Naive thymus-derived CD4-positive, alpha-beta T cell (primary cell): ENCODE measurements around the gene TMEM198. TPM values are rescaled to one million over a fixed set of nuclear protein-coding genes. Genes with fewer than 3 reads are reported as not detected.

ENCODE experiments used
- ATAC-seq: fragments of 150-1000 bp; cut with Tn5 transposase; 2 replicates; pipeline ENCODE4 v1.10.0; 2021; ENCODE audit warnings: mild to moderate bottlenecking, moderate library complexity
- CTCF ChIA-PET: fragments of 350-600 bp; sonication (Branson Sonifier 250); formaldehyde crosslinking; loops from one replicate; lab custom pipeline; 2021; ENCODE audit warnings: antibody characterized with exemption; lab: Charles Lee
- POLR2A ChIA-PET: fragments of 350-600 bp; sonication (Branson Sonifier 250); formaldehyde crosslinking; loops from one replicate; lab custom pipeline; 2021; ENCODE audit warnings: antibody characterized with exemption, inconsistent platforms; lab: Charles Lee
- DNase-seq, 9 donors: peaks; one replicate each; pipeline versions ENCODE4 v3.0.0 to v3.0.0-alpha.2; 2020 to 2022; ENCODE audit warnings: mixed read lengths in 1 of 9
- H3K27ac ChIP-seq: one replicate; pipeline ENCODE4 v1.7.0; 2013; ENCODE audit warnings: mild to moderate bottlenecking, low read depth, low read length, moderate library complexity
- H3K27me3 ChIP-seq, 2 donors: one replicate each; pipeline ENCODE4 v1.7.0; 2013; ENCODE audit warnings: low read length in 2 of 2, mild to moderate bottlenecking in 2 of 2, moderate library complexity in 2 of 2; ENCODE audit not compliant: control insufficient read depth in 2 of 2, insufficient read depth in 2 of 2
- H3K36me3 ChIP-seq, 3 experiments: 1 replicate in 2 of 3; 2 replicates in 1 of 3; pipeline ENCODE4 v1.7.0; 2013; ENCODE audit warnings: low read length in 3 of 3, mild to moderate bottlenecking in 3 of 3, moderate library complexity in 1 of 3; ENCODE audit not compliant: insufficient read depth in 3 of 3, control insufficient read depth in 2 of 3
- H3K4me1 ChIP-seq, 2 donors: one replicate each; pipeline ENCODE4 v1.7.0; 2013; ENCODE audit warnings: low read length in 2 of 2, mild to moderate bottlenecking in 2 of 2, moderate library complexity in 1 of 2; ENCODE audit not compliant: control insufficient read depth in 2 of 2, insufficient read depth in 2 of 2
- H3K4me3 ChIP-seq: 2 replicates; pipeline ENCODE4 v1.7.0; 2013; ENCODE audit warnings: mild to moderate bottlenecking, low read length
- H3K9me3 ChIP-seq, 3 experiments: 1 replicate in 2 of 3; 2 replicates in 1 of 3; pipeline ENCODE4 v1.7.0; 2013; ENCODE audit warnings: low read length in 3 of 3; ENCODE audit not compliant: control insufficient read depth in 2 of 3
- H3K27ac Mint-ChIP-seq, 9 donors: one replicate each; pipeline ENCODE4 v1.8.0; 2020 to 2022; ENCODE audit warnings: mixed read lengths in 9 of 9, mild to moderate bottlenecking in 8 of 9, moderate library complexity in 5 of 9, inconsistent platforms in 2 of 9
- H3K27me3 Mint-ChIP-seq, 5 donors: one replicate each; pipeline ENCODE4 v1.8.0; 2021 to 2022; ENCODE audit warnings: mixed read lengths in 5 of 5, mild to moderate bottlenecking in 1 of 5
- H3K36me3 Mint-ChIP-seq, 5 donors: one replicate each; pipeline ENCODE4 v1.8.0; 2020 to 2022; ENCODE audit warnings: mixed read lengths in 5 of 5, mild to moderate bottlenecking in 3 of 5, inconsistent platforms in 1 of 5
- H3K4me1 Mint-ChIP-seq, 7 donors: one replicate each; pipeline ENCODE4 v1.8.0; 2020 to 2022; ENCODE audit warnings: mixed read lengths in 7 of 7, mild to moderate bottlenecking in 3 of 7, inconsistent platforms in 1 of 7
- H3K4me3 Mint-ChIP-seq, 10 donors: one replicate each; pipeline ENCODE4 v1.8.0; 2020 to 2022; ENCODE audit warnings: mild to moderate bottlenecking in 10 of 10, mixed read lengths in 10 of 10, moderate library complexity in 6 of 10, inconsistent platforms in 2 of 10
- H3K9me3 Mint-ChIP-seq, 11 donors: one replicate each; pipeline ENCODE4 v1.8.0; 2020 to 2022; ENCODE audit warnings: mixed read lengths in 11 of 11, mild to moderate bottlenecking in 4 of 11, inconsistent platforms in 1 of 11, moderate library complexity in 1 of 11
- intact Hi-C, 2 donors: fragments of 100-400 bp; cut with micrococcal nuclease; formaldehyde crosslinking; loops; one replicate each; pipeline ENCODE4 v1.15.1; 2023
- polyA plus RNA-seq, 2 donors: library from polyadenylated mRNA; unstranded; fragments of 300-500 nt; fragmentation: Illumina TruSeq; gene quantifications; one replicate each; pipeline ENCODE4 v1.2.3, GENCODE V29; 2021
- total RNA-seq, 6 experiments: library from RNA in 5 of 6; stranded (reverse) in 5 of 6; gene quantifications; 1 replicate in 5 of 6; 2 replicates in 1 of 6; pipeline ENCODE4 v1.2.3 and lab custom pipeline; 2021 to 2026

Gene TMEM198
- total and polyA plus RNA-seq, 7 experiments from 2014 or later = 0.45 to 0.69 (median 0.50) TPM; not detected in 3

DNA sequence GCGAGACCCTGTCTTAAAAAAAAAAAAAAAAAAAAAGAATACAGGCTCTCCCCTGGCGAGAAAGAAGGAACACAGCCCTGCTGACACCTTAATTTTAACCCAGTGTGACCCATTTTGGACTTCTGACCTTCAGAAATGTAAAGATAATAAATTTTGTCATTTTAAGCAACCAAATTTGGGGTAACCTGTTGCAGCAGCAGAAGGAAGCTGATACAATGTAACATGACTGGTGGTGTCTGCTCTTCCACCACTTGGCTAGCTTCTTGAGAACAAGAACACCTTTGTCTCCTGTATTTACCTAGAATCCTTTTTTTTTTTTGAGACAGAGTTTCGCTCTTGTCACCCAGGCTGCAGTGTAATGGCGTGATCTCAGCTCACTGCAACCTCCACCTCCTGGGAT lies 47.3 kb downstream of the TMEM198 start:
- H3K4me1 ChIP-seq = no peaks in the 10 kb centered on the region
- DNase-seq = no peak
- ChIA-PET CTCF (no interaction called here), POLR2A (no interaction called here)
- no peaks in the 10 kb centered on the region for H3K9me3 ChIP-seq
- Mint-ChIP-seq H3K9me3 (no peaks in the 10 kb centered on the region), H3K27me3 (peaks cover 3 to 29% (median 19%) of the 10 kb centered on the region in 5 donors), H3K27ac (no peak overlapping the region), H3K4me3 (no peak overlapping the region), H3K4me1 (no peaks in the 10 kb centered on the region), H3K36me3 (no peaks in the 10 kb centered on the region)
- H3K4me3 ChIP-seq = no peak overlapping the region
- ATAC-seq = no peak
- H3K27ac ChIP-seq = no peak overlapping the region
- intact Hi-C loops = no loop called here
- H3K27me3 ChIP-seq = no peaks in the 10 kb centered on the region
- no peaks in the 10 kb centered on the region for H3K36me3 ChIP-seq

DNA sequence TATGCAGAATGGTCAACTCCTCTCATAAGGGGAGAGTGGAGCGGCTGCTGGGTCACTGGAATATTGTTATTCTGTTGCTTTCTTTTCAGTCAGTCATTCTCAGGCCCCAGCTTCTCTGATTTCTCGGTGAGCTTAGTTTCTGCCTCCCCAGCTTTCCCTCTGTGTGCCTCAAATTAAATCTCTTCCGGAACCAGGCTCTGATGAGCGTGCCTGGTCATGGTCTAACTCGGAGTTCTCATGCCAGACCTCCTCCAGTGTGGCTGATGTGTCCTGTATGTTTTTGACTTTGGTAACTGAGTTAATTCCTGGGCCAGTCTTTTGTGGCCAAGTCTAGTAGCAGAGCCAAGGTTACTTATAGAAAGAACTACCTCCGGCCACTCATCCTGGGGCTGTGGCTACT lies 48.9 kb downstream of the TMEM198 start:
- no peak overlapping the region for H3K4me3 Mint-ChIP-seq

DNA sequence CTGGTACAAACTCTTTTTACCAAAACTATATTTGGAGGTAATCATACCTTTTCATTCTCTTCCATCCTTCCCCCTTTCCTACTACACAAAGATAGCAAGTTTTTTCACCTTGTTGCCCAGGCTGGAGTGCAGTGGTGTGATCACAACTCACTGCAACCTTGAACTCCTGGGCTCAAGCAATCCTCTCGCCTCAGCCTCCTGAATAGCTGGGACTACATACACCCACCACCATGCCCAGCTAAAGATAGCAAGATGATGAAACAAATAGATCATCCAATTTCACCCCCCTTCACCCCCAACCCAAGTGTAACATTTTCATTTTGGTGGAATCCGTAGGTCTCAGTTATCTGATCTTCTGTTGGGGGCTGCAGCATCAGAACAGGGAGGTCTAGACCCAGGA lies 49.3 kb downstream of the TMEM198 start:
- Histone ChIP-seq H3K27ac (no peak overlapping the region), H3K4me3 (no peak overlapping the region), H3K36me3 (peaks cover 0 to 7% (median 0%) of the 10 kb centered on the region in 3 experiments), H3K9me3 (no peaks in the 10 kb centered on the region), H3K4me1 (peaks cover 5 to 9% of the 10 kb centered on the region in 2 donors), H3K27me3 (no peaks in the 10 kb centered on the region)
- no peak overlapping the region for H3K4me3 Mint-ChIP-seq
- CTCF ChIA-PET = no interaction called here
- POLR2A ChIA-PET = no interaction called here
- H3K36me3 Mint-ChIP-seq = no peaks in the 10 kb centered on the region
- no peak overlapping the region for H3K27ac Mint-ChIP-seq
- no peak for DNase-seq
- no peak for ATAC-seq
- intact Hi-C loops = no loop called here
- H3K9me3 Mint-ChIP-seq = no peaks in the 10 kb centered on the region
- peaks cover 3 to 14% (median 9%) of the 10 kb centered on the region in 7 donors for H3K4me1 Mint-ChIP-seq
- H3K27me3 Mint-ChIP-seq = peaks cover 3 to 24% (median 15%) of the 10 kb centered on the region in 5 donors

More for the DNA sequence above, 48.9 kb downstream of the TMEM198 start:
- intact Hi-C loops = no loop called here
- H3K4me3 ChIP-seq = no peak overlapping the region
- ATAC-seq = no peak
- CTCF ChIA-PET = no interaction called here
- H3K9me3 ChIP-seq = no peaks in the 10 kb centered on the region
- H3K27ac Mint-ChIP-seq = no peak overlapping the region
- no peaks in the 10 kb centered on the region for H3K27me3 ChIP-seq
- peaks cover 3 to 24% (median 16%) of the 10 kb centered on the region in 5 donors for H3K27me3 Mint-ChIP-seq
- H3K36me3 ChIP-seq = peaks cover 0 to 4% (median 0%) of the 10 kb centered on the region in 3 experiments
- H3K4me1 ChIP-seq = peaks cover 5% of the 10 kb centered on the region in 2 donors
- H3K27ac ChIP-seq = no peak overlapping the region
- peaks cover 0 to 10% (median 5%) of the 10 kb centered on the region in 7 donors for H3K4me1 Mint-ChIP-seq
- DNase-seq = no peak
- H3K36me3 Mint-ChIP-seq = no peaks in the 10 kb centered on the region
- POLR2A ChIA-PET = no interaction called here
- H3K9me3 Mint-ChIP-seq = no peaks in the 10 kb centered on the region

DNA sequence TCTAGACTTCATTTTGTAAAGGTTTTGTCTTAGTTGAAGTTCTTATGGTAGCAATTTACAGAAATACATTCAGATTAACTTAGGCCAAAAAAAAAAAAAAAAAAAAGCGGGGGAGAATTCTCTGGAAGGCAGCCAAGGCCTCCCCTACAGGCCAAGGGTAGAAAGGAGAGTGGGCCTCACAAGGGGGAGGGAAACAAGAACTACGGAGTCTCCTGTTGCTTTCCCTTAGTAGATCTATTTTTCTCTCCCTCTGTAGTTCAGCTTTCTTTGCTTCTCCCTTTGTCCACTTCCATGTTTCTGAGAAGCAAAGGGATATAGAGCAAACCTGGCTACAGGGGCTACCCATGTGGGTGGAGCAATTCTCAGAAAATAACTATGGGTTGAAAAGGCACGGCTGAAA lies 51.4 kb downstream of the TMEM198 start:
- Histone ChIP-seq H3K27me3 (no peaks in the 10 kb centered on the region), H3K36me3 (peaks cover 0 to 7% (median 0%) of the 10 kb centered on the region in 3 experiments), H3K4me3 (no peak overlapping the region), H3K9me3 (no peaks in the 10 kb centered on the region), H3K4me1 (peaks cover 5 to 15% of the 10 kb centered on the region in 2 donors), H3K27ac (no peak overlapping the region)
- no peak for ATAC-seq
- no peak for DNase-seq
- intact Hi-C loops = loop anchor here (5.0 kb wide), 6 partner anchors 318 to 923 kb away; partner anchors contain the start of genes GLB1L (in 2 of the 2), STK16 (in 2 of the 2), DNAJB2 (in 1 of the 2) and NHEJ1 (in 1 of the 2)
- peaks cover 14 to 27% (median 20%) of the 10 kb centered on the region in 7 donors for H3K4me1 Mint-ChIP-seq
- CTCF ChIA-PET = interaction anchor here (0.8 kb wide), 1 partner anchor 100 kb away, joined by 3 read pairs; no protein-coding TSS in a partner anchor
- no peak overlapping the region for H3K27ac Mint-ChIP-seq
- no peaks in the 10 kb centered on the region for H3K9me3 Mint-ChIP-seq
- POLR2A ChIA-PET = no interaction called here
- peaks cover 0 to 4% (median 0%) of the 10 kb centered on the region in 5 donors for H3K36me3 Mint-ChIP-seq
- H3K4me3 Mint-ChIP-seq = no peak overlapping the region
- peaks cover 3 to 20% (median 15%) of the 10 kb centered on the region in 5 donors for H3K27me3 Mint-ChIP-seq

DNA sequence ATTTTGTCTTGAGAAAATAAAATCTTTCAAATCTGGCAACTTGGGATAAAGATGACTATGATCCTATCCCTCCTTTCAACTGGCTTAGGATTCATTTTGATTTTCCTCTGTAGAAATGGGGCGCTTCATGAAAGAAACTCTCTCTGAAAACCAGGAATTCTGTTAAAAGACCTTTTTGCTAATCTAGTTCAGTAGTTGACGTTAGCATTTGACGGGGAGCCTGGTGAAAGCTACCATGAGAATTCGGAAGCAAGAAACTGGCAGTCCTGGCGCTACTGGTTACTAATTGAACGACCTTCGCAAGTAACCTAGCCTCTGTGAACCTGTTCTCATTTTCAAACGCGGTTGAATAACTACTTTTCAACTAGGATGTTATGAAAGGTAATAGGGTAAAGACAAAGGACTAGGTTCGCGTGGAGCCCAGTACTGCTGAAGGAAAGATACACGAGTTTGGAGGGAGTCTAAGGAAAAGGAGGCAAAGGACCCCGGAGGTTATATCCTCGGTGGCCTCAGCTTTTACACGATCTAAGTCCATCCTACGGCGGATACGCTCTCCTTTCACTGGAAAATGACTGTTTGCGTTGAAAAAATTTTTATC lies 53.2 kb downstream of the TMEM198 start:
- Mint-ChIP-seq H3K4me1 (peaks cover 14 to 30% (median 21%) of the 10 kb centered on the region in 7 donors), H3K27ac (peak overlapping the region; percentile 93 to 98 (median 94)), H3K36me3 (peaks cover 2 to 14% (median 12%) of the 10 kb centered on the region in 5 donors), H3K27me3 (peaks cover 3 to 17% (median 12%) of the 10 kb centered on the region in 5 donors), H3K9me3 (no peaks in the 10 kb centered on the region), H3K4me3 (peak overlapping the region; percentile 89 to 99 (median 96))
- peaks cover 5 to 15% of the 10 kb centered on the region in 2 donors for H3K4me1 ChIP-seq
- intact Hi-C loops = loop anchor here (1.0 to 5.0 kb wide), 14 partner anchors 44 to 925 kb away; partner anchors contain the start of genes CHPF (in 2 of the 2), GLB1L (in 2 of the 2), GMPPA (in 2 of the 2) and STK16 (in 2 of the 2)
- ATAC-seq (no peak), DNase-seq (no peak)
- ChIA-PET CTCF (interaction anchor here (0.6 to 1.5 kb wide), 5 partner anchors 23 to 56 kb away, joined by 3 to 9 read pairs (median 4); partner anchors contain the start of genes CHPF and TMEM198), POLR2A (interaction anchor here (0.8 kb wide), 1 partner anchor 26 kb away, joined by 5 read pairs; the partner anchor contains the start of gene OBSL1)
- no peaks in the 10 kb centered on the region for H3K9me3 ChIP-seq
- peak overlapping the region; percentile 86 for H3K4me3 ChIP-seq
- H3K36me3 ChIP-seq = peaks cover 0 to 19% (median 0%) of the 10 kb centered on the region in 3 experiments
- peak overlapping the region; percentile 80 for H3K27ac ChIP-seq
- no peaks in the 10 kb centered on the region for H3K27me3 ChIP-seq

DNA sequence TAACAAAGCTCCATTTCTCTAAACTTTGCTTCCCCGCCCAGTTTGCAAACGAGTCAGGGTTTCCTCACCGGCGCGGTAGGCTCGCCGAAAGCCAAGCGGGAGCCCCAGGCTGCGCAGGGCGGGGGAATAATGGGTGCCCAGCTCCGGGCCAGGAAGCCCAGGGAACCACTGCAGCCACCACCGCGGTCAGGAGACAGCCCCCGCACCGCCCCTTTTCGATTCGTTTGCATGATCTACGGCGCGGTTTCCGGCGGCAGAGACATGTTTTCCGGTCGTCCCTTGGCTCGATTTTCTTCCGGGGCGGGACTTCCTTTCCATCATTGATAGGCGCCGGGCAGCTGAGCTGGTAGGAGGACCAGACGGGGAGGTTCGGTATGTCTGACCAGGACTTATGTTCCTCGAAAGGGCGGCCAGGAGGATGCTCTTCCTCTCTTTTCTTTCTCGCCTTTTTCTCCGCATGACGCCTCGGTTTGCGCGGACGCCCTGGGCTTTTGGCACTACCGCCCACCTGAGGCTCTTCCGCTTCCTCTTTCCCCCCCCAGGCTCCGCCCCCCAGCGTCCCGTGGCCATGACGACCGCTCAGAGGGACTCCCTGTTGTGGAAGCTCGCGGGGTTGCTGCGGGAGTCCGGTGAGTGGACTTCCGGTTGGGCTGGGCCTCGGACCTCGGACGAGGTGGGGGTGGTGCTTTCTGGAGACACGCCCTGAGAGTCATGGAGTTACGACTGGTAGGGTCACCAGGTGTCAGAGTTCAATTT lies 53.9 kb downstream of the TMEM198 start, which contains the start of gene STK11IP:
Gene STK11IP, plus strand, starts transcription at position 306 of the 756 bp plus-strand sequence. Its CDS starts 263 bp downstream, at position 569.
- DNase-seq (peak; percentile 76 to 91 (median 87)), ATAC-seq (peak; percentile 91)
- peaks cover 0 to 26% (median 0%) of the 10 kb centered on the region in 3 experiments for H3K36me3 ChIP-seq
- POLR2A ChIA-PET = interaction anchor here (0.8 kb wide), 1 partner anchor 27 kb away, joined by 5 read pairs; the partner anchor contains the start of gene OBSL1
- intact Hi-C loops = loop anchor here (1.0 to 5.0 kb wide), 14 partner anchors 45 to 925 kb away; partner anchors contain the start of genes CHPF (in 2 of the 2), GLB1L (in 2 of the 2), GMPPA (in 2 of the 2) and STK16 (in 2 of the 2)
- H3K9me3 ChIP-seq = no peaks in the 10 kb centered on the region
- H3K27ac Mint-ChIP-seq = peak within 1 kb of the TSS; percentile 93 to 98 (median 94)
- peak within 1 kb of the TSS; percentile 89 to 99 (median 96) for H3K4me3 Mint-ChIP-seq
- H3K27me3 Mint-ChIP-seq = peaks cover 3 to 10% (median 6%) of the 10 kb centered on the region in 5 donors
- no peaks in the 10 kb centered on the region for H3K27me3 ChIP-seq
- no peaks in the 10 kb centered on the region for H3K9me3 Mint-ChIP-seq
- peaks cover 14 to 30% (median 21%) of the 10 kb centered on the region in 7 donors for H3K4me1 Mint-ChIP-seq
- H3K27ac ChIP-seq = peak within 1 kb of the TSS; percentile 80
- peak within 1 kb of the TSS; percentile 86 for H3K4me3 ChIP-seq
- CTCF ChIA-PET = interaction anchor here (1.2 to 1.5 kb wide), 4 partner anchors 44 to 56 kb away, joined by 3 to 9 read pairs (median 4); partner anchors contain the start of genes CHPF and TMEM198
- H3K4me1 ChIP-seq = peaks cover 5 to 15% of the 10 kb centered on the region in 2 donors
- peaks cover 2 to 19% (median 16%) of the 10 kb centered on the region in 5 donors for H3K36me3 Mint-ChIP-seq
